ENCODE data around the gene PTPRN2.

Gene PTPRN2

GRCh38 chr7:157974678-157975230 is 612.9 kb downstream of the PTPRN2 start:
- DNase-seq (ENCODE audit: low read depth) = no peak

- no peak for DNase-seq (ENCODE audit: low read depth)
Observed at GRCh38 chr7:157973971-157974677, 613.5 kb downstream of the PTPRN2 start.

- no peak for DNase-seq (ENCODE audit: low read depth)
Observed at GRCh38 chr7:157972914-157973313, 614.7 kb downstream of the PTPRN2 start.

DNA sequence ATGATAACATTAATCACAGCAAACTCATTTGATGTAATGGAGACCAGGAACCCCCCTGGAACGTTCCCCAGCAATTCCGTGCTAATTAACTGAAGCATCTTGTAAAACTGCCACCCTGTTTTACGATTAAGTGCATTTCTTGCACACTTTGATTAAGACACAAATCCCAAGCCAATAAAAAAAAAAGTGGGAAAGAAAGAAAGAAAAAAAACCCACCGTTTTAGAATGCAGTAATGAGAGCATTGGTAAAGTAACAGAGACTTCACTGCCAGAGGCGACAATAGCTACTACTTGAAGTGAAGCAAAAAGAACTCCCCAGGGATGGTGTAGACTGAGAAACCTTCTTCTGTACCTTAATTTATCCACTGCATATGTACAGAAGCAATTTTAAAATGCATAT is 616.1 kb downstream of the PTPRN2 start:
- DNase-seq (ENCODE audit: low read depth) = no peak

- no peak for DNase-seq (ENCODE audit: low read depth)
Observed at GRCh38 chr7:157970744-157971143, 616.9 kb downstream of the PTPRN2 start.

DNA sequence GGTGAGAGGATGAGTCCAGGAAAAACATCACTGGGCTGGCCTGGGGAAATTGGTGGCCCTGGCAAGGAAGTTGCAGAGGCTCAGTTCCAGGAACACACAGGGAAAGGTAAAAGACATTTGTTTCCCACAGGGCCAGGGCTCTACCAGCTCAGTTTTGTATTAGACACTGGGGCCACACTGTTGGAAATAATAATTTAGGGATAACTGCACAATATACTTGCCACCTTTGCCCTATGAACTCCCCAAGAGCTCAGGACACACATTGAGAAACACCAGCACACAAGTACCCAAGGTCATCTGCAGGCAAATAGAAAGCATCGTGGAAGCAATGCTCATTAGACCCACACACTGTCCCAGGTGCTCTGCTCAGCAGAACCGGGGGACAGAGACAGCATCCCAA is 617.6 kb downstream of the PTPRN2 start:
- no peak for DNase-seq (ENCODE audit: low read depth)

GRCh38 chr7:157966490-157966889 is 621.1 kb downstream of the PTPRN2 start:
- no peak for DNase-seq (ENCODE audit: low read depth)

GRCh38 chr7:157964521-157964920 is 623.1 kb downstream of the PTPRN2 start:
- DNase-seq (ENCODE audit: low read depth) = no peak

DNA sequence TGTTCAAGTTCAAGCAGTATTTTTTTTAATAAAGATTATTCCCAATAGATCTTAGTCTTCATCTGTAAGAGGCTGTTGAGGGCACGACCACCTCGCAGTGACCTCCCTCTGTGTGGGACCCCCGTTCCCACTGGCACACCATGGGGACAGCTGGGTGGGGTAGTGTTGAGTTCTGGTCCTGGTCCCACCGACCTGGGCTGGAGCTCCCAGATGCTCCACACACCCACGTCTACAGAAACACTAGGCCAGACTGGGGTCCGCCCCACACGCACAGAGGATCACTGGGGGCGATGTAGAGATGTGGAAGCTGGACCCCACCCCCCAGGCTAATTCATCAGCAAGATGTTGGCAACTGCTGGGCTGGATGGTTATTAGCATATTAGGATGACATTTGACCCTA is 623.6 kb downstream of the PTPRN2 start:
- no peak for DNase-seq (ENCODE audit: low read depth)

DNA sequence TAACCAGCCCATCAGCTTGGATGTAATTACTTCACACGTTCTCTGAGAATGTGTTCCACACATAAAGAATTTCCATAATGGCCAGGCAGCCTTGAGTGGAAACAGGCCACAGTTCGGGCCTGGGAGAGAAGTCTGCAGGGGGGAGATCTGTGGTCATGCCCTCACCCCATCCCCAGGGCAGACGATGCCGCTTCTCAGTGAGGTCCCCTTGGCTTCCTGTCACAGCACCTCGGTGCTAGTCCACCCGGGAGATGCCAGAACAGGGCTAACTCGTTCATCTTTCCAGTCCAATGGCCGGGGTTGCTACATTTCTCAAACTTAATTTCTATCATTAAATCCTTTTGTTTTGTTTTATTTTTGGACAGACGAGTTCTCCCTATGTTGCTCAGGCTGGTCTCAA is 624.1 kb downstream of the PTPRN2 start:
- DNase-seq (ENCODE audit: low read depth) = no peak

DNA sequence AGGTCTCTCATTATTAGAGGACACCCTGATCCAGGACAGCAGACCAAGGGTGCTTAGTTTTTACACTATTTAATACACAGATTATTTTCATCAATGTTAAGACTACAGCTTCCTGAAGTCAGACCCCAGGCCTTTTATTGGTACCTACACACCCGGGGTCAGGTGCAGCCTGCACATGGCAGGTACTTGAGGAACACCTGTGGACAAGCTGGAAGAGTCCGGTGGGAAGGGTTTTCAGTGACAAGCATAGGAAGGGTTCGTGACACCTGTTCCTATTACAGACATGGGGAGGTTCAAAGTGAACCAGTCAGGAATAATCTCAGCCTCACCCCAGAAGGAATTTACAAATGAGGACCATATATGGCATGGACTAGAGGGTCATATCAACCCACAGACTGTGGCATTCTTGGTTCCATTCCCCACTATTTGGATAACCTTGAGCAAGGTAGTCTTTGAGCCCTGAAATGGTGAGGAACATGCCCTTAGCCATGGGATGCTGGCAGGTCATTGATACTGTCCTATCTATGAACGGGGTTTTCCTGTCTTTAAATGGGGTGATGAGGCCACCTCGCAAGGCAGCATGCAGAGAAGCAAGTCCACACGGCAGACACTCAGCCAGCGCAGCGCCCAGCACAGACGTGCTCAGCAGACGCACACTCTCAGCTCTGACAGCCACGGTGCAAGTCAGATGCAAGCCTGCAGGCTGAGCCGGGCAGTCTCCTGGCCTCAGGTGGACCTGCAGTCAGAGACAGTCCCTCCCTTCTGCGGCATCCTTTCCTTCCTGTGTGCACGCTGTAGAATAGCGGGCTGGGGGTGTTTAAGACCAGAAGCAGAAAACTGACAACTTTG is 624.9 kb downstream of the PTPRN2 start:
- DNase-seq (ENCODE audit: low read depth) = no peak

- DNase-seq (ENCODE audit: low read depth) = no peak
Observed at GRCh38 chr7:157961731-157962457, 625.7 kb downstream of the PTPRN2 start.

DNA sequence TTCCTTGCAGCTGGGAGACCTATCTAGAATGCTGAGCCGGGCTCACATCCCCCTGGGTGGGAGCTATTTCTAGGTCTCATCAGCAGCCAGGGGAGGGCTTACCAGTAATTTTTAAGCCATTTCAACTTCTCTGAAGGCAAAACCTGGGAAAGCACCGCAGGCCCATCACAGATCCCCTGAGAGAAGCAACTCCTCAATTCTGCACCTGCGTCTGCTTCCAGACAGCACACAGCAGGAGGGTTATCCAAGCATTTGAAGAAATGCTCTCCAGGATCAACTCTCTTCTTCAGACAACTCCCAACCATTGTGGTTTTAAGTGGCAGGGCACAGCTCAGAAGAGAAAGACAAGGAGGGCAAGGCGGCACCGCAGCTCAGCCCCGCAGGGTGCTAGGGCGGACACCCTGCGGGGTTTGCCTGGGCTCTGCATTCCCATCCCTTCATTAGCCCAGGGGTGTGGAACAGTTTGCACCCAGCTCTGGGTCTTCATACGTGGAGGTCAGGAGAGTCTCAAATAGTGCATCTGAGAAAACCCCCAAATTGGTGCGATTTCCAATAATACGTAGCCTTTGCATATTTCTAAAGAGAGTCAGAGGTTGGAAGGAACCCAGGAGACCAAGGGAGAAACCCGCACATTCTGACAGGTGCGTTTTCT is 632.1 kb downstream of the PTPRN2 start:
- no peak for DNase-seq (ENCODE audit: low read depth)

GRCh38 chr7:157954901-157955300 is 632.7 kb downstream of the PTPRN2 start:
- no peak for DNase-seq (ENCODE audit: low read depth)

GRCh38 chr7:157952841-157953645 is 634.6 kb downstream of the PTPRN2 start:
- no peak for DNase-seq (ENCODE audit: low read depth)

- no peak for DNase-seq (ENCODE audit: low read depth)
Observed at GRCh38 chr7:157952050-157952667, 635.5 kb downstream of the PTPRN2 start.

DNA sequence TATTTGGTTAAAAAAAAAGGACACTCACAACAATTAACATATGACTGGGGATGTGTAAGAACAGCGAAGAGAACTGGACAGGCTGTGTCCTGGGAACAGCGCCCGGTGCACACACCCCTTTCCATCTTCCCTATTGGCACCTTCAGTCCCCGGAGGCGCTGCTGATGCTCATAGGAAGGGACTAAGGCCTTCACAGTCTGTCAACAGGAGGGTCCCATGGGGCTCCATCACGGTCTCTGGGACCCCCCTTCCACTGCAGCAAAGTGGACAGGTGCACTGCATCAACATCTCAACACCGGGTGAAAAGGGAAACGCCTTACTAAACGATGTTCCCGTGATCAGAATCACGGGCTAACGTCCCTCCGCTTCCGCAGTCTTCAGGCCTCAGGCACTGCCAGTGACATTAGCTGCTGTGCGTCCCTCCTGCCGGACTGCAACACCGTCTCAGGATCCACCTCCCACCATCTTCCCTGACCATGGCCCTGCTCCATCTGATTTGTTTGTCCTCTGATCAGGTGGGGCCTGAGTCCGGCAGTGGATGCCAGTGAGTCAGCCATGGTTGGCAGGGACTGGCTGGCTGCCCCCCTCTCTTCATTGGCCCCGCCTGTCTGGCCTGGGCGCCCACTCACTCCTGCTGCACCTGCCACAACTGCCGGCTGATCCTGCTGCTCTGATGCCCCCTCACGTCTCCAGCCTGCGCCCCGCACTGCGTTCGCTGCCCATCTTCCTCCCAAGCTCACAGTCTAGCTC is 636.1 kb downstream of the PTPRN2 start:
- no peak for DNase-seq (ENCODE audit: low read depth)

- DNase-seq (ENCODE audit: low read depth) = no peak
Observed at GRCh38 chr7:157949711-157950110, 637.9 kb downstream of the PTPRN2 start.

GRCh38 chr7:157947504-157947903 is 640.1 kb downstream of the PTPRN2 start:
- DNase-seq (ENCODE audit: low read depth) = no peak
